ENCODE data around the gene PADI2. TPM values are rescaled to one million over a fixed set of nuclear protein-coding genes. Genes with fewer than 3 reads are reported as not detected.

PADI2 gene
- polyA plus RNA-seq, 2 donors = 0.43 to 0.58 TPM

DNA sequence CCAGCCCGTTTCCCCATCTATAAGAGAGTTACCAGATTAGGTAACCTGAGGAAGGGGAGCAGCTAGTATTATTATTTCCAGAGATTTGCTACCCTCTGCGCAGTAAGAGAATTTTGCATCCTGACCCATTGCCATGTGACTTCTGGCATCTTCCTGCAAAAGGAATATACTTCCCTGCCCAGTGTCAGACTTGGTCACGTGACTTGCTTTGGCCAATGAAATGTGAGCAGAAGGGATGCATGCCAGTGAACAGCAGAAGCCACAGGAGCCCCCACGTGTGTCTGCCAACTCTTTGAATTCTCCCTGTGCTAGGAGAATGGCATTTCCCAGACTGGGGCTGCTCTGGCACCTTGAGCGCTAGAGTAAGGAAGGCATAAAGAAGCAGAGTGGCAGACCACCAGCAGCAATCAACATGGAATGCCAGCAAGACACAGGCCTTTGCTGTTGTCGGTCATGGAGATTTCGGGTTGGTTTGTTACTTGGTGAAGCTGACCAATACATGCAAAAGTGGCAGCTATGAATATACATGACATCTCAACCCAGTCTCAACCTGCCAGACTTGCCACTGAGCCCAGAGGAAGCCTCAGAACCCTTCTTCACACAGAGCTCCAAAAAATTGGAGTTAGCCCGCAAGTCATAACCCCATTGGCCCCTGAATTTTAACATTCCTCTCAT, 39.0 kb downstream of the PADI2 start:
- no peak overlapping the region for H3K27ac ChIP-seq (ENCODE audit: low read depth in 2 of 2, low read length in 1 of 2)
- H3K4me3 ChIP-seq (ENCODE audit: low read depth in 1 of 2, low read length in 2 of 2) = no peak overlapping the region
- no peaks in the 10 kb centered on the region for H3K9me3 ChIP-seq (ENCODE audit: control insufficient read depth in 2 of 2, insufficient read depth in 1 of 2, low read depth in 1 of 2, low read length in 1 of 2)
- no peaks in the 10 kb centered on the region for H3K27me3 ChIP-seq (ENCODE audit: control insufficient read depth in 1 of 2, insufficient read depth in 2 of 2, low read length in 2 of 2)
- WGBS, 2 donors = 87 to 88% methylated on average over 8 of the region's 8 CpGs
- no peaks in the 10 kb centered on the region for H3K36me3 ChIP-seq (ENCODE audit: control insufficient read depth in 2 of 2, insufficient read depth in 2 of 2, low read length in 1 of 2)
- no peaks in the 10 kb centered on the region for H3K4me1 ChIP-seq (ENCODE audit: control insufficient read depth in 2 of 2, insufficient read depth in 2 of 2, low read length in 1 of 2)

DNA sequence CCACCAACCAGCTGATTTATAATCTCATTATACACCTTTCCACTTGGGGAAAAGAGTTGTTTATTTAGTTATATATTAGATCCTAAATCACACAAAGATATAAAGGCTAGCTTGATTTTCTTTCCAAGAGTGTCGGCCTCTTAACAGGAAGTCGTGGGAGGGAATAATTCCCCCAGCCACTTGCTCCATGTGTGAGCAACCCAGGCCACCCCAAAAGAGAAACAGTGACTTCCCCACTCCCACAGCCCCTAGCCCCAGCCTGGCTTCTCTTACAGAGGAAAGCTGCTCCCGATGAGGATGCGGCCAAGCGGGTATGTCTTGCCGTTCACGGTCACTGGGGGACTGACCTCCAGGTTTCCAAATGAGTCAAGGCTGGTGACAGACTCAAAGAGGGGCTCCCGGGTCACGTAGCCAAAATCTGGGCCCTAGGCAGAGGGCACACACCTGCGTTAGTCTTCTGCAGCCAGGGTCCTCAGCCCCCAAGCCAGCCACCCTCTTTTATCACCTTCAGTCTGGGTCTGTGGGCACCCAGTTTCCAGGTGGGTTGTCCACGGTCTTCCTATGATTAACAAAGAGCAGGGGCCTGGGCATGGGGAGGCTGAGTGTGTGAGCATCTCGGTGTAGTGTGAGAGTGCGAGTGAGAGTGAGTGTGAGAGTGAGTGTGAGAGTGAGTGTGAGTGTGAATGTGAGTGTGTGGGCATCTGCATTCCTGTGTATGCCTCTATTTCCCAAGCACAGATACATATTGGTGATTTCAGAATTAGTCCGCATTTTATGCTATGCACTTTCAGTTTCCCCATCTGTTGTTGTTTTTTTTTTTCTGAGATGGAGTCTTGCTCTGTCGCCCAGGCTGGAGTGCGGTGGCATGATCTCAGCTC, 40.0 kb downstream of the PADI2 start:
- Histone ChIP-seq H3K4me1 (ENCODE audit: control insufficient read depth in 2 of 2, insufficient read depth in 2 of 2, low read length in 1 of 2) (no peaks in the 10 kb centered on the region), H3K4me3 (ENCODE audit: low read depth in 1 of 2, low read length in 2 of 2) (no peak overlapping the region), H3K9me3 (ENCODE audit: control insufficient read depth in 2 of 2, insufficient read depth in 1 of 2, low read depth in 1 of 2, low read length in 1 of 2) (no peaks in the 10 kb centered on the region), H3K27me3 (ENCODE audit: control insufficient read depth in 1 of 2, insufficient read depth in 2 of 2, low read length in 2 of 2) (no peaks in the 10 kb centered on the region), H3K27ac (ENCODE audit: low read depth in 2 of 2, low read length in 1 of 2) (no peak overlapping the region), H3K36me3 (ENCODE audit: control insufficient read depth in 2 of 2, insufficient read depth in 2 of 2, low read length in 1 of 2) (no peaks in the 10 kb centered on the region)
- WGBS, 2 donors = 83 to 85% methylated on average over 16 of the region's 16 CpGs

- 75 to 79% methylated on average over 17 of the region's 17 CpGs for WGBS, 2 donors
- Histone ChIP-seq H3K4me3 (ENCODE audit: low read depth in 1 of 2, low read length in 2 of 2) (no peak overlapping the region), H3K27me3 (ENCODE audit: control insufficient read depth in 1 of 2, insufficient read depth in 2 of 2, low read length in 2 of 2) (no peaks in the 10 kb centered on the region), H3K27ac (ENCODE audit: low read depth in 2 of 2, low read length in 1 of 2) (no peak overlapping the region), H3K9me3 (ENCODE audit: control insufficient read depth in 2 of 2, insufficient read depth in 1 of 2, low read depth in 1 of 2, low read length in 1 of 2) (no peaks in the 10 kb centered on the region), H3K36me3 (ENCODE audit: control insufficient read depth in 2 of 2, insufficient read depth in 2 of 2, low read length in 1 of 2) (no peaks in the 10 kb centered on the region), H3K4me1 (ENCODE audit: control insufficient read depth in 2 of 2, insufficient read depth in 2 of 2, low read length in 1 of 2) (no peaks in the 10 kb centered on the region)
Observed at GRCh38 chr1:17075470-17076255, 43.6 kb downstream of the PADI2 start.

GRCh38 chr1:17071794-17072193, 47.5 kb downstream of the PADI2 start:
- Histone ChIP-seq H3K27me3 (ENCODE audit: control insufficient read depth in 1 of 2, insufficient read depth in 2 of 2, low read length in 2 of 2) (no peaks in the 10 kb centered on the region), H3K4me1 (ENCODE audit: control insufficient read depth in 2 of 2, insufficient read depth in 2 of 2, low read length in 1 of 2) (no peaks in the 10 kb centered on the region), H3K27ac (ENCODE audit: low read depth in 2 of 2, low read length in 1 of 2) (no peak overlapping the region), H3K4me3 (ENCODE audit: low read depth in 1 of 2, low read length in 2 of 2) (no peak overlapping the region), H3K9me3 (ENCODE audit: control insufficient read depth in 2 of 2, insufficient read depth in 1 of 2, low read depth in 1 of 2, low read length in 1 of 2) (no peaks in the 10 kb centered on the region), H3K36me3 (ENCODE audit: control insufficient read depth in 2 of 2, insufficient read depth in 2 of 2, low read length in 1 of 2) (no peaks in the 10 kb centered on the region)
- 81 to 82% methylated on average over 6 of the region's 6 CpGs for WGBS, 2 donors

GRCh38 chr1:17070163-17070525, 49.1 kb downstream of the PADI2 start:
- H3K9me3 ChIP-seq (ENCODE audit: control insufficient read depth in 2 of 2, insufficient read depth in 1 of 2, low read depth in 1 of 2, low read length in 1 of 2) = no peaks in the 10 kb centered on the region

DNA sequence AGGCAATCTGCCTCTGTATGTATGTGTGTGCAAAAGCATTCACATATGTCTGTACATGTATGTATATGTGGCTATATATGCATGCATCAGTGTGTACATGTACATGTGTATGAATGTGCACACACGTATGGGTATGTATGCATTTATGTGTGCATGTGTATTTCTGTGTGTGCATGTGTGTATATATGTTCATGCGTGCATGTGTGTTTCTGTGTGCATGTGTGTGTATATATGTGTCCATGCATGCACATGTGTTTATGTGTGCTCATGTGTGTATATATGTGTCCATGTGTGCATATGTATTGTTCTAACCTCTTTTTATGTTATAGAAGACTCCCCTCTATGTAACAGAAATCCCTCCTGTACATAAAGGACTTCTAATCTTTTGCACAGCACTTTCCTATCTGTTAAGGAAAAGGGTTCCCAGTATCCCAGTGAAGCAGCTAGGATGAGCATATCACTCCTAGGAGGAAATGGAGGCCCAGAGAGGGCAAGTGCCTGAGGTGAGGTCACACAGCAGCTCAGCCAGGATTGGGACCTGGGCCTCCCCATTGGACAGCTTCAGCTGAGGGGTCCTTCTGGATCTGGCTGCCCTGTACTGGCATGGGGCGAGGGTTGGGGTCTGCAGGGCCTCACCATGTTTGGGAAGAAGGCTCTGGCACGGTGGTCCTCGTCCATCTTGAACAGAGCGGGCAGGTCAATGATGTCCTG, 49.6 kb downstream of the PADI2 start:
- Histone ChIP-seq H3K9me3 (ENCODE audit: control insufficient read depth in 2 of 2, insufficient read depth in 1 of 2, low read depth in 1 of 2, low read length in 1 of 2) (peaks cover 0 to 2% of the 10 kb centered on the region in 2 donors), H3K36me3 (ENCODE audit: control insufficient read depth in 2 of 2, insufficient read depth in 2 of 2, low read length in 1 of 2) (no peaks in the 10 kb centered on the region), H3K27ac (ENCODE audit: low read depth in 2 of 2, low read length in 1 of 2) (no peak overlapping the region), H3K4me3 (ENCODE audit: low read depth in 1 of 2, low read length in 2 of 2) (no peak overlapping the region), H3K27me3 (ENCODE audit: control insufficient read depth in 1 of 2, insufficient read depth in 2 of 2, low read length in 2 of 2) (no peaks in the 10 kb centered on the region), H3K4me1 (ENCODE audit: control insufficient read depth in 2 of 2, insufficient read depth in 2 of 2, low read length in 1 of 2) (no peaks in the 10 kb centered on the region)
- WGBS, 2 donors = 85 to 91% methylated on average over 6 of the region's 6 CpGs

More at GRCh38 chr1:17070163-17070525, 49.1 kb downstream of the PADI2 start:
- H3K27ac ChIP-seq (ENCODE audit: low read depth in 2 of 2, low read length in 1 of 2) = no peak overlapping the region
- no peaks in the 10 kb centered on the region for H3K36me3 ChIP-seq (ENCODE audit: control insufficient read depth in 2 of 2, insufficient read depth in 2 of 2, low read length in 1 of 2)
- 76 to 77% methylated on average over 10 of the region's 10 CpGs for WGBS, 2 donors
- no peaks in the 10 kb centered on the region for H3K4me1 ChIP-seq (ENCODE audit: control insufficient read depth in 2 of 2, insufficient read depth in 2 of 2, low read length in 1 of 2)
- H3K27me3 ChIP-seq (ENCODE audit: control insufficient read depth in 1 of 2, insufficient read depth in 2 of 2, low read length in 2 of 2) = no peaks in the 10 kb centered on the region
- H3K4me3 ChIP-seq (ENCODE audit: low read depth in 1 of 2, low read length in 2 of 2) = no peak overlapping the region

DNA sequence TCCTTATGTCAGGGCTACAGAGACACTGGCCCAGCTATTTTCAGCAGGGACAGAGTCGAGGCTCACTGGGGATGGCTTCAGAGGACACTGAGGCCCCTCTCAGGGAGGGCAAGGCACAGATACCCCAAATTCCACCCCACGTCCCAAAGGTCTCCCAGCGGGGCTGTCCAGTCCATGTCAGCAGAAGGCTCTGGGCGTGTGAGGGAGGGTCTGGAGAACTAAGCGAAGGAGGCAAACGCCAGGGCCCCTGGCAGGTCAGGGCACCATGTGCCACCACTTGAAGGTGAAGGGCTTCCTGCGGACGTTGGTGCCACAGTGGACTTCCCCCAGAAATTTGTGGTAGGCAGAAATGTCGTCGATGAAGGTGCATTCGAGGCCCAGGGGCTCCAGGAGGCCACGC, 50.5 kb downstream of the PADI2 start:
- H3K4me3 ChIP-seq (ENCODE audit: low read depth in 1 of 2, low read length in 2 of 2) = no peak overlapping the region
- H3K27ac ChIP-seq (ENCODE audit: low read depth in 2 of 2, low read length in 1 of 2) = no peak overlapping the region
- H3K36me3 ChIP-seq (ENCODE audit: control insufficient read depth in 2 of 2, insufficient read depth in 2 of 2, low read length in 1 of 2) = no peaks in the 10 kb centered on the region
- WGBS, 2 donors = 77 to 81% methylated on average over 12 of the region's 12 CpGs
- H3K4me1 ChIP-seq (ENCODE audit: control insufficient read depth in 2 of 2, insufficient read depth in 2 of 2, low read length in 1 of 2) = no peaks in the 10 kb centered on the region
- peaks cover 0 to 2% of the 10 kb centered on the region in 2 donors for H3K9me3 ChIP-seq (ENCODE audit: control insufficient read depth in 2 of 2, insufficient read depth in 1 of 2, low read depth in 1 of 2, low read length in 1 of 2)
- no peaks in the 10 kb centered on the region for H3K27me3 ChIP-seq (ENCODE audit: control insufficient read depth in 1 of 2, insufficient read depth in 2 of 2, low read length in 2 of 2)

- WGBS, 2 donors = 76 to 80% methylated on average over 10 of the region's 10 CpGs
- Histone ChIP-seq H3K27me3 (ENCODE audit: control insufficient read depth in 1 of 2, insufficient read depth in 2 of 2, low read length in 2 of 2) (no peaks in the 10 kb centered on the region), H3K36me3 (ENCODE audit: control insufficient read depth in 2 of 2, insufficient read depth in 2 of 2, low read length in 1 of 2) (no peaks in the 10 kb centered on the region), H3K4me3 (ENCODE audit: low read depth in 1 of 2, low read length in 2 of 2) (no peak overlapping the region), H3K4me1 (ENCODE audit: control insufficient read depth in 2 of 2, insufficient read depth in 2 of 2, low read length in 1 of 2) (no peaks in the 10 kb centered on the region), H3K27ac (ENCODE audit: low read depth in 2 of 2, low read length in 1 of 2) (no peak overlapping the region), H3K9me3 (ENCODE audit: control insufficient read depth in 2 of 2, insufficient read depth in 1 of 2, low read depth in 1 of 2, low read length in 1 of 2) (peaks cover 0 to 2% of the 10 kb centered on the region in 2 donors)
Observed at GRCh38 chr1:17067465-17068240, 51.6 kb downstream of the PADI2 start.

All from esophagus (tissue), 2 donors.